CD4-positive, alpha-beta T cell treated with Interleukin-6 for 4 hours (primary cell): ENCODE measurements around the gene USP25.

ENCODE experiments used
- DNase-seq: peaks from one replicate; pipeline ENCODE4 v3.0.0-alpha.2; 2020; ENCODE audit warnings: mixed read lengths

USP25 gene

GRCh38 chr21:15764878-15765277 lies 35.1 kb downstream of the USP25 start:
- DNase-seq, result no peak

DNA sequence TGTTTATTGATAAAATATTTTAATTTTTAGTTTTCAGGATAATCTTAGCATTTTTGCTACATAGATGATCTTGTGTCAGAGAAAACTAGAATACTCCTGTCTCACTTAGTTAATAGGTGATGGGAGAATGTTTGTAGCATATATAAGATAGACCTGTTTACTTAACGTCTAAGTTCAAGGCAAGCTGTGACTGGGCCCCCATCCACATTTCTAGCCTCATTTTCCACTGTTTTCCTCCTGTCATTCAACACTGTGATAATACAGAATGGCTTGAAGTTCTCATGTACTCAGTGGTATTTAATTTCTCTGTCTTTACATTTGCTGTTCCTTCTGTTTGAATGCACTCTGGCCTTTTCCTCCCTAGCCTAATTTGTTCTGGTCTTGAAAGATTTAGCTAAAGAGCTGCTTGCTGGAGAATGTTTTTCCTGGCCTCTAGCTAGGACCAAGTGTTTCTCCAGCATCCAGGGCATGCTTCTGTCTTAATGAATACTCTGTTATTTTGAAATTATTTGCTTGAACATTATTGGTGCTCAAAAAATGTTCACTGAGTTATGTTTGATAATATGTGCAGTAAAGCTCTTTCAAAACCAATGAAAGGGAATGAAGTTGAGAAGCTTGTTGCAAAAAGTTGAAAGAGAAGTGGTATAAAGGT lies 37.3 kb downstream of the USP25 start:
- no peak for DNase-seq

GRCh38 chr21:15768045-15768601 lies 38.3 kb downstream of the USP25 start:
- no peak for DNase-seq

GRCh38 chr21:15768853-15769252 lies 39.1 kb downstream of the USP25 start:
- no peak for DNase-seq

DNA sequence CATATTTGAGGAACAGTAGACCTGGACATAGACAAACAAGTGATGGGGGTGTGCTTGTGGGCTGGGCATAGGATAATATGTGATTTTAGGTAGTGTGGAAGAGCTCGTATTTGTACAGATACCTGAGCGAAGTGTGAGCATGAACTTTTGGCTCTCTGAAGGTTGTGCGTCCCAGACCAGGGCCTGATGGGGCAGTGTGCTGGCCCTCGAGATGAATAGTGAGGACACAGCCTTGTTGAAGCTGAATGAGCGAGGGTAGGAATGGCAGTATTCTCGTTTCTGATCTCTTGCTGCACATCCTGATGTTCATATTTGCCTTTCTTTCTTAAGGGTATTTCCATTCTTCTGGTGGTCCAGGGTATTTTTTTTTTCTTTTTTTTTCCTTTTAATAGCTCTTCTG lies 41.5 kb downstream of the USP25 start:
- DNase-seq, result no peak

DNA sequence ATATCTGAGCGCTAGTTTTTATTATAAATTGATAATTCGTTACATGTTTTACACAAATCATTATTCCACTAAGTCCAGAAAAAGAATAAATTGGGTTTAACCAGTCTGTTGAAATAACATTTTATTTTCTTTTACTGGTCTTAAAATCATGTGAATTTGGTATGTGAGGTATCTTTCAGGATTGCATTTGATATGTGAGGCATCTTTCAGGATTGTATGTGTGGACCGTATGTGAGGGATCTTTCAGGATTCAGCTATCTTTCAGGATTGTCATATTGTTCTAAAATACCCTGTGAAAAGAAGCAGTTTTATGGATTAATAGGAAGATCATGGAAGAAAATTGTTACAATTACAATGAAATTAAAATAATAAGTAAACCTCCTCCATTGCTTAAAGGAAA lies 42.9 kb downstream of the USP25 start:
- no peak for DNase-seq

DNA sequence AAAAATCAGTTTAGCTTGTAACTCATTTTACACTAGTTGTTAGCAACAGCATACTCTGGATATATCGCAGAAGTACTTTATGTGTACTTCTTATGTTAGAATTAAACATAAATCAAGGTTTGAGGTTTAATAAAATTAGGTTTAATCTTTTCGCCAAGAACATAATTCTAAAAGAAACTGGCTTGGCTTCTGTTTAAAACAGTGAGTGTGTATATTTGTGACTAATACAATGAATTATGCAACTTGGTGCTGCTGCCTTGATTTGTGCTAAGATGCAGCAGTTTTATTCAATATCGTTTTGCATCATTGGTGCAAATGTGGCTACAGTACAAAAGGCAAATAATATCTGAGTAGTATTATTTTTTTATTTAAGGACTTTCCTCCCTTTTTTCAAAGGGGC lies 44.8 kb downstream of the USP25 start:
- DNase-seq, result no peak

- no peak for DNase-seq
Measured at GRCh38 chr21:15775291-15775690, 45.5 kb downstream of the USP25 start.

GRCh38 chr21:15775981-15776380 lies 46.2 kb downstream of the USP25 start:
- no peak for DNase-seq

DNA sequence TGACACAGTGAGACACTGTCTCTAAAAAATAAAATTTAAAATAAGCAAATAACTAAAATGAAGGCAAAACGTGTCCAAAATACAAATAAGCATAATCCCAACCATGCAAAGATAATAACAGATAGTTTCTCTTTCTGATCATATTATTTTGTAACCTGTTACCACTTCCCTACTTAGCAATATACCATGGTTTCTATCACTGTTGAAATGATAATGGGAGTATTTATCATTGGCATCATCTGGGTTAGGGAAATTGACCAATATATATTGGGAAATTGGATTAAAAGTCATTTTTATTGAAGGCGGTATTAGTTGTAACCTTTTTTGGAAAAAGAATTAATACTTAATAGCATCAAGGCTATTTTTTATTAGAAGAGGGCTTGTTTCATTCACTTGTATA lies 47.0 kb downstream of the USP25 start:
- DNase-seq, result no peak

DNA sequence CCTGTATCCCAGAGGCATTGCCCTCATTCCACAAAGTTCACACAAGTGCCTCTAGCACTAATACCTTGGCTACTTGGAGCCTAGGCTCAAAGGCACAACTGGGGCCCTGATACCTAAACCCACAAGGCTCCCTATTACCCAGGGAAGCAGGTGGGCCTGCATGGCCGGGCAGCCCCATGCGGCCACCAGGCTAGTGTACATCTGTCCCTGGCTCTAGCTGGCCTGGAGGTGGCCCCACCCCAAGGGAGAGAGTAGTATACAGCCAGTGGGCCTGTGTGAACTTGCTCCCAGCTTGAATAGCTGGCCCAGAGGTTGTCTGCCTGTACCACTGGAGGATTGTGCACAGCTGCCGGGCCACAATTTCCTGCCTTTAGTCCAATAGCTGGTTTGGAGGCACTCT lies 52.2 kb downstream of the USP25 start:
- DNase-seq, result no peak

GRCh38 chr21:15788847-15789523 lies 59.2 kb downstream of the USP25 start:
- DNase-seq, result no peak

DNA sequence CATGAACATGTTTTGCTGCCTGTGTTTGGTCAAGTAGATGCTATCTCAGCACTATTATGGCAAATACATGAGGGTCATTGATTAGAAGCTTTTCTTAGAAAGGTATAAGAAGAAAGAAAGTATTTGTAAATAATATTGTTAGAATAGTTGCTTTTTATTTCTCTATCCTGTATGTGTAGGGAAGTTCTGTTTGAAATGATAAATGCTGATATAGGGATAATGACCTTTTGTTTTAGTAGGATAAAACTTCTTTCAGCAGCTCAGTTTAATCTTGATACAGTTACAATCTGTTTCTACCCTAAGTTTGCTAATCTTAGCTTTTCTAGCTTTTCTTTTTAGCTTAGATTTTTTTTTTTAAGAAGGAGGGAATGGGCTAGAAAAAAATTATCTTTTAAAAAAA lies 63.3 kb downstream of the USP25 start:
- DNase-seq, result no peak

DNA sequence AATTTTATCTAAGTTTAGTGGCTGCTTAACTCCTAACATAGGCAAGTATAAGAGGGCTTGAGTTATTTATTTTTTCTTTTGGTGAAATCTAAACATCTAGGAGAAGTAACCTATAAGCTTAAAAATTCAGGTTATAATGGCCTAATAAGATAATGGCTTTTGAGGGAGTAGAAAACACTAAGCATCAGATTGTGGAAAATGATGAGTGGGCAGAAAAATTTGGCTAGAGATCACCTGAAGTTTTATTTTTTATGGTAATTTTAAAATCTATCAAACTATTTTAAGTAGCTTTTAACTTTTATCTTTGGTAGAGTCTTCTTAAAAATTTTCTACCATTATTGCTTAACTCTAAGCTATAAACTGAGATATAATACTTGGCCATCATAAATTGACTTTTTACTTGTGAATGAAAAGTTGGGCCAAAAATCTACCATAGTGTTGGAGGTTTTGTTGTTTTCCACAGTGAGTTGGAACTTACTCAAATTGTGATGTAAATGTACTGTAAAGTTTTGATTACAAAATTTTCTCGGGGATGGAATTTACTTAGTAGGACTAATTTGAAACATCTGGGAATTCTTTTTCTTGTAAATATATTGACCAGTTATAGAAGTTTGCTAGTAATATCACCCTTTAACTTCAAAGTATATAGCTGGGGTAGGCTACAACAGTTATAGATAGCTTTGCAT lies 63.9 kb downstream of the USP25 start:
- DNase-seq, result no peak

DNA sequence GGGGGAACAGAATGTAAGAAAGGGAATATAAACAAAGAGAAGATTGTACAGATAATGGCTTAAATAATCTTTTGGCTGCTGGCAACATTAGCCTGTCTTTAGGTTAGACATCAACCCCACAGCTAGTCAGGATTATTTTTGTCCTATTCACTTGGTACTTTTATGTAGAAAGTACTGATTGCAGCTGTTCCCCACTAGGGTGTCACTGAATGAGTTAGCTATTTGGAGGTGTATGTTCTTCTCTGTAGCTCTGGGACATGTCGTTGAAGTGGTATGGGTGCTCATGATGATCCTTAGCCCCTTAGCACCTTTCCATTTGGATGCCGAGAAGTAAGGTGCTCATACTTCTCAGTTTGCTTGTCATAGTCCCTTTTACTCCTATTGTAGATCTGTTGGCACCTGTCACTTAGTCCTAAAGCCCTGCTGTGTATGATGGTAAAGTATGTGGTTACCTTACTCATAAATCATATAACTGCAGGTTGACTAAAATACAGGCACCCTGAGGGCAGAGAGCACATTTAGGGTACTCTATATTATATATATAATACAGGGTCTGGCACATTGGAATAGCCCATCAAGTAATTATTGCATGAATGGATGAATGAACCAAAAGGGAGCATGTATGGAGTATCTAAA lies 64.6 kb downstream of the USP25 start:
- DNase-seq, result no peak

DNA sequence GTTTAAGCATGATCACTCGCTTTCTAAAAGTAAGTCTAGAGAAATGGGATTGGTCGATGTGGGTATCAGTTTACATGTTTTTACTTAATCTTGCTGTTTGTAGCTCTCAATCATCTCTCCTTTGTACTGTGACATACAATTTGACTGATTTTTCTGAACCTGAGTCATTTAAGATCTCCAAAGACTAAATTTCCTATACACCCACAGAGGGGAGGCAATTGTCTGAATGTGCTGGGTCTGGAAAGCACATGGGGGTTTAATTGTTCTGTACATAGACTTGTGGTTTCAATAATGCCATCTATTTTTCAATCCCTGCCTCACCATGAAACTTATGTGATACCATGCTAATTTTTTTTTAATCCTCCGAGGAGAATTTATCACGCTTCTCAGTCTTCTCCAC lies 65.8 kb downstream of the USP25 start:
- DNase-seq, result no peak

GRCh38 chr21:15797577-15798363 lies 68.0 kb downstream of the USP25 start:
- no peak for DNase-seq

DNA sequence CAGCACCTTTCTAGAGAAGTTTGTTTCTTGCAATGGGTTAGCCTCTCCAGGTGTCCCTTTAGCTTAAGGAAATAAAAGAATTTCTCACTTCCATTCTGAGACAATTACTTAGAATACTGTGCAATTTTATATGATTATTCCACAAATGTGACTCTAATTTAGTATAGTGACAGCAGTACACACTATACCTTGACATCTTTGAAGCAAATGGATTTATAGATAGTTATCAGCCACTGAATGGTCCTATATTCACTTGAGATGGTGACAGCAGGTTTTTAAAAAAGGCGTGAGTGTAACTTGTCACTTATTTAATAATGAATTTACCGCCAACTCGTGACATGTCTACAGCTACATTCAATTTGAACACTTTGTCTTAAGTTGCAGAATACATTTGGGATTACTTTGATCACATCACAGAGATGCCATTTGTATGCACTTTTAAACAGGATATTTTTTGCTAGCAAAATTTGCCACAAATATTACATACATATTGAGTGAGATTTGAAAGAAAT lies 71.6 kb downstream of the USP25 start:
- no peak for DNase-seq

- DNase-seq, result no peak
Measured at GRCh38 chr21:15804247-15805005, 74.6 kb downstream of the USP25 start.

GRCh38 chr21:15809065-15809464 lies 79.3 kb downstream of the USP25 start:
- no peak for DNase-seq

DNA sequence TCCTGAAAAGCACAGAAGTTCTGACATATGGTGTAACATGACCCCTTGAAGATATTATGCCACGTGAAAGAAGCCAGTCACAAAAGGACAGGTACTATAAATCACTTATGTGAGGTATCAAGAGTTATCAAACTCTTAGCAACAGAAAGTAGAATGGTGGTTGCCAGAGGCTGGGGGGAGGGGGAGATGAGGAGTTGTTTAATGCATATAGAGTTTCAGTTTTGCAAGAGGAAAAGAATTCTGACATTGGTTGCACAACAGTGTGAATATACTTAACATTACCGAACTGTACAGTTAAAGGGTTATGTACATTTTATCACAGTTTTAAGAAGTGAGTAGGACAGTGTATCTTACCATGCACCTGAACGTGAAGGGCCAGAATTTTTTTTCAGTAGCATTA lies 80.0 kb downstream of the USP25 start:
- no peak for DNase-seq

DNA sequence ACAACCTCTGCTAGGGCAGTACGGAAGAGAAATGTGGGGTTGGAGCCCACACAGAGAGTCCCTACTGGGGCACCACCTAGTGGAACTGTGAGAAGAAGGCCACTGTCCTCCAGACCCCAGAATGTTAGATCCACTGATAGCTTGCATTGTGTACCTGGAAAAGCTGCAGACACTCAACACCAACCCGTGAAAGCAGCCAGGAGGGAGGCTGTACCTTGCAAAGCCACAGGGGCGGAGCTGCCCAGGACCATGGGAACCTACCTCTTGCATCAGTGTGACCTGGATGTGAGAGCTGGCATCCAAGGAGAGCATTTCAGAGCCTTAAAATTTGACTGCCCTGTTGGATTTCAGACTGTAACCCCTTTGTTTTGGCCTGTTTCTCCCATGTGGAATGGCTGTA lies 85.5 kb downstream of the USP25 start:
- DNase-seq, result no peak
